Activated T-cell treated with anti-CD3 and anti-CD28 coated beads for 4 hours (primary cell): Measurements from ENCODE around the gene C2CD2.
"Not testable (repeated sequence)": the region's sequence is repeated elsewhere in the genome, so short reads cannot be mapped to it uniquely, and the experiment has no call there.

Source experiments
- DNase-seq: peaks from one replicate; pipeline ENCODE4 v3.0.0-alpha.2; 2020

The C2CD2 gene

DNA sequence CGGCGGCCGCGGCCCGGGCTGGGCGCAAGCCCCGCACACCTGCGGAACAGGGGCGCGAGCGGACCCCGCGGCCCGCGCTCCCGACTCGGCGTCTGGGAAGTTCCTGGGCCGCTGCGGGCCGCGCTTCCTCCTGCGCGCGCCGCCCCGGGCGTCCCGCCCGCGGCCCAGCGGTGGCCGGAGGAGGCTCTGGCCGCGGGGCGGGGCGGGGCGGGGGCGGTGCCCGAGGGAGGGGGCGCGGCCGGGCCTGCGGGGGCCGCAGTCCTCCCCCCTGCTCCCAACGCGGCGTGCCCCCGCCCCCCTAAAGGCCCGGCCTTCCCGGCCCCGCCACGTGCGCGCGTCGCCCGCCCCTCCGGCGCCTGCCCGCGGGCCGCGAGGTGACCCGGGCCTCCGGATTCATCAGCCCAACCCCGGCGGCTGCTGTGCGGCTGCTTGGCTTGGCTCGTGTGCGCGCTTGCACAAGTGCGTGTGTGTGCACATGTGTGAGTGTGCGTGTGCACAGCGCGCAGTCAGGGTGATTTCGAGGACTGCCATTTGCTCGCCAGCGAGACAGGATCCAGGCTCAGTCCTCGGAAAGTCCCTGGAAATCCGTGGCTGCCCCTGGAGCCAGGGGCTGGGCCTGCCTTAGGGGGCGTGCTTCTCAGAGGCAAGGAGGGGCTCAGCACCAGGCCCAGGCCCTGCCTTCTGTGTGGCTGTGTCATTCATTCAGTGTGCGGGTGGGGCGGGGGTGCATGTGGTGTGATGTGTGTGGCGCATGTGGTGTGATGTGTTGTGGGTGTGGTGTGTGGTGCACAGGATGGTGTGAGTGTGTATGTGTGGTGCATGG lies at the start of gene C2CD2:
C2CD2 (minus strand) TSS at position 188 of the 823 bp plus-strand sequence. CDS start 370 bp downstream, outside the sequence.
- peak; percentile 8 for DNase-seq

GRCh38 chr21:42003051-42003461 lies 49.2 kb upstream of the C2CD2 start:
- DNase-seq: peak; percentile 23

GRCh38 chr21:42002421-42002958 lies 48.7 kb upstream of the C2CD2 start:
- DNase-seq: peak; percentile 53

- no peak for DNase-seq
These were observed 48.0 kb upstream of the C2CD2 start for GRCh38 chr21:42001781-42002180.

- no peak for DNase-seq
These were observed 47.1 kb upstream of the C2CD2 start for GRCh38 chr21:42000908-42001307.

DNA sequence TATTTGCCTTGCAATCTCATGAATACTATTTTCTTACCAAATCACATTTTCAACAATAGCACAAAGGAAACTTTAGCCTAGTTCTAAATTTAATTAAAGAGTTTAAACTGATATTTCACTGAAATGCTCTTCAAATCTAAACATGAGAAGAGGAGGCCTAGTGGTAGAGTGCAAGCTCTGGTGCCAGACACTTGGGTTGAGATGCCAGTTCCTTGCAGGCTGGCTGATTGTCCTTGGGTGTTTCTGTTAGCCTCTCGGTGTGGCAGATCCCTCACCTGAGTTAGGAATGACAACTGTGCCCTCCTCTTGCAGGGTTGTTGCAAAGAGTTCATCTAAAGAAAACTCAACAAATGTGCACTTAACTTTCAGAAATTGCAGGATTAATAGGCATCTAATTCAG lies 43.8 kb upstream of the C2CD2 start:
- DNase-seq: no peak

DNA sequence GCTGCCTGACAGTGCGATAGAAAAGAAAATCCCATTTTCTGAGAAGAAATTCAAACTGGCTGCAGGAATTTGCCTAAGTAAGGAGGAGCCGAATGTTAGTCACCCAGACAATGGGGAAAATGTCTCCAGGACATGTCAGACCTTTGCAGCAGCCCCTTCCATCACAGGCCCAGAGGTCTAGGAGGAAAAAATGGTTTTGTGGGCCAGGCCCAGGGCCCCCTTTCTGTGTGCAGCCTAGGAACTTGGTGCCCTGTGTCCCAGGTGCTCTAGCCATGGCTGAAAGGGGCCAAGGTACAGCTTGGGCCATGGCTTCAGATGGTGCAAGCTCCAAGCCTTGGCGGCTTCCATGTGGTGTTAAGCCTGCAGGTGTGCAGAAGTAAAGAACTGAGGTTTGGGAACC lies 41.8 kb upstream of the C2CD2 start:
- no peak for DNase-seq

- DNase-seq: not testable (repeated sequence)
These were observed 40.8 kb upstream of the C2CD2 start for GRCh38 chr21:41994613-41995012.

DNA sequence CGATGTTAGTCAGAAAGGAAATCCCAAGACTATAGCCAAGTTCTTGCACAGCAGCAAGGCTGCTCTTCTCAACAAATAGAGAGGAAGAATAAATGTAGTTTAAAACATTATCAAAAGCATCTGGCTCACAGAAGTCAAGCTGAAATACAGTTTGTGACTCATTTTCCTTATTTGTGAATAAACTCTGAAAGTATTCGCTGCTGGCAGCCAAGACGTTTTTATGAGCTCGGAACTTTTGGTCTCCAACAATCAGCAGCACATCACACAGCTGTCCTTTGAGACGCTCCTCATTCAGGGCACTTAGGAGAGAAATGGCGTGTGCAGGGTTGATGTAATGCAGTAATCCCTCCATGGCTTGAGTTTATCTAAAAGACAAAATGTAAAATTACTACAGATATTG lies 39.9 kb upstream of the C2CD2 start:
- no peak for DNase-seq

DNA sequence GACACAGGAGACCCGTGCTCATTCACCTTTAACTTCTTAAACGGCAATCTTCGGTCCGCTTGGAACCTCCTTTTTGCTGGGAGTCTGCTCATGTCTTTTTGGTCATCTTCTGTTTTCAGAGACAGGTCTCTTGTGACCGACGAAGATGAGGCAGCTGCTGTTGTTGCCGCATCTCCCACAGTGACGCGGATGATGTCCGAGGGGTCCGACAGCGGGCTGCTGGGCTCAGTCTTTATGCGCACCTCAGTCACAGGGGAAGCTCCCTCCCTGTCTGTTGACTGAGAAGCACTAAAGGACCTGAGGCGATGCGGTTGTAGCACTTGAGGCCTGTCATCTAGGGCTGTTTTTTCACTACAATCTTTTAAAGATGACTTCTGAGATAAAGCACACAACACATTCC lies 38.8 kb upstream of the C2CD2 start:
- no peak for DNase-seq

DNA sequence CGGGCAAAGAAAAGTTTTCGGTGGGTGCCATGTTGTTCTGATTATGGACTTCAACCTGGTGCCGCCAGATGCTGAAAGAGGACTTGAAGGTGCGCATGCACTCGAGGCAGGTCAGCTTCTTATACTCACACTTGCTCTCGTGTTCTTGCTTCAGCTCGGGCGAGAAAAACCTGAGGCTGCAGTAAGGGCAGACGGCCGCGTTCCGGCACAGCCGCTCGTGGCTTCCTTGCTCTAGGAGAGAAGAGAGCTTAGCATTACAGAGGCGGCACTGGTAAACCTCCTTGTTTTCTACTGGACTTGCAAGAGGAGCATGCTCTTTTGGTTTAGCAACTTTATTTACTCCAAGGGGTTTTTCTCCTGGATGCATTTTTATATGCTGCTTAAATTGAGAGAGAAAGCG lies 37.8 kb upstream of the C2CD2 start:
- DNase-seq: no peak

DNA sequence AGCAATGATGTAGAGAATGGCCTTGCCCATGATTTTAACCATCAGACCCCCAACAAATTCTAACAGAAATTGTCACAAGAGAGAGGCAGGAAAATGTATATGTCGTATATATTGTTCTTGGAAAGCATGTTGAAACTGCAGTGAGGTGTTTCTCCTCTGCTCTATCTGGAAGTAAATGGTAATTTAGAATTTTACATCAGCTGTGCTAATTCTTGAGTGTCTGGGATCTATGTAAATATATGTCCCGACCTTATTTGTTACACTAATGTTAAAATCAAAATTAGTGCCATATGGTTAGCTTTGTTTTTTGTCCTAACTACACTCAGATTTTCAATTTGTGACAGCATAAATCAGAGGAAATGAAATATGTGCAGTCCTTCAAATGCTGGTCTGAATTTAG lies 35.9 kb upstream of the C2CD2 start:
- no peak for DNase-seq

DNA sequence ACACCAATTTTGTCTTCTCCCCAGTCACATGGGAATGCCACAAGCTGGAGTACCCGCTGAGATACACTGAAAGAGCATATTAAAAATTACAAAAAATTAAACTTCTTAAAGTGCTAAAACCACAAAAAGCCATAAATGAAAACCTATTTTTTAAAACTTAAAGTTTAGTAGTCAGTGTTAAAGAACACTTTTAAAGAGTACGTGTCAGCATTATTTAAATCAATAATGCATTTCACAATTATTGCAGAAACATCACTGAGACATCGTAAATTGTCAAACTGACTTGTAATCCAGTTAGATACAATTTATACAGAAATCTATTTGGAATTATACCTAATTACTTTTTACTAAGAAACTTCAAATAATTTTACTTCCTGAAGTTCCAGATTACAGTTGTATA lies 33.5 kb upstream of the C2CD2 start:
- no peak for DNase-seq

- no peak for DNase-seq
These were observed 32.0 kb upstream of the C2CD2 start for GRCh38 chr21:41985662-41986416.

- no peak for DNase-seq
These were observed 29.4 kb upstream of the C2CD2 start for GRCh38 chr21:41983229-41983628.

- DNase-seq: no peak
These were observed 26.7 kb upstream of the C2CD2 start for GRCh38 chr21:41980561-41980960.

DNA sequence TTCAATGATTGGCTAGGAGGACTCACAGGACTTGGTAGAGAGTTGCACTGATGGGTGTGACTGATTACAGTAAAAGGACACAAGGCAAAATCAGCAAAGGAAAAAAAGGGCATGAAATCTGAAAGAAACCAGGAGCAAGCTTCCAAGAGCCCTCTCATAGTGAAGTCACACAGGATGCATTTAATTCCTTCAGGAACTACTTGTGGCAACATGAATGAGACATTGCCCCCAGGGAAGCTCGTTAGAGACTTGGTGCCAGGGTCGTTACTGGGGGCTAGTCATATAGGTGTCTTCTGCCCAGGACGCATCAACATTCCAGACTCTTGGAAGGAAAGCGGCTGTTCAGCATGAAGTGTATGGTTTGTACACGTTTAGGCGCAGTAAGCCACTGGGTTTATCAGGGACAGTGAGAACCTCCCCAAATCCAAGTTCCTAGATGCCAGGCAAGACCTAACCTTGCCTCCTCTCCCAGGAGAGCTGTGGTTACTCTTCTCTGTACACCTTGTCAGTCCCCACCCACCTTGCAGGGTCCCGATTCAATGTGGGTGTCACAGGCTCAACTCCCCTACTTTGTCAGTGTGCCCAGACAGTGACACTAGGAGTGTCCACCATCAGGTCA lies 26.0 kb upstream of the C2CD2 start:
- no peak for DNase-seq

DNA sequence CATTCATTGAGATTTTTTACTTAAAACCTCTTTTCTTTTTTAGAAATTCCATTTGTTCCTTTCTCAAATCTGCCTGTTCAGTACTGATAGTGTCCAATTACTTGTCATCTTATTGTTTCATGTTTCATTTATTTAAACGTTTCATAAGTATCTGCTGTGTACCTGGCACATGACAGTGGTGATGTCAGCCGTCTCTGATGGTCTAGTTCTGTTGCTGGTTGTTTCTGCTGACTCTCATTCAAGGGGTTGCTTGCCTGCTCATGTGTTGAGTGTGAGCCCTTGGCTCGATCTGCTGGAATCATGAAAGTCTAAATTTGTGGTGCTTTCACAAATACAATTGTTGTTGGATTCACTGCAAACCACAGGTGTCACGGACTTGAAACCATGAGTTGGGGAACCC lies 25.5 kb upstream of the C2CD2 start:
- no peak for DNase-seq

DNA sequence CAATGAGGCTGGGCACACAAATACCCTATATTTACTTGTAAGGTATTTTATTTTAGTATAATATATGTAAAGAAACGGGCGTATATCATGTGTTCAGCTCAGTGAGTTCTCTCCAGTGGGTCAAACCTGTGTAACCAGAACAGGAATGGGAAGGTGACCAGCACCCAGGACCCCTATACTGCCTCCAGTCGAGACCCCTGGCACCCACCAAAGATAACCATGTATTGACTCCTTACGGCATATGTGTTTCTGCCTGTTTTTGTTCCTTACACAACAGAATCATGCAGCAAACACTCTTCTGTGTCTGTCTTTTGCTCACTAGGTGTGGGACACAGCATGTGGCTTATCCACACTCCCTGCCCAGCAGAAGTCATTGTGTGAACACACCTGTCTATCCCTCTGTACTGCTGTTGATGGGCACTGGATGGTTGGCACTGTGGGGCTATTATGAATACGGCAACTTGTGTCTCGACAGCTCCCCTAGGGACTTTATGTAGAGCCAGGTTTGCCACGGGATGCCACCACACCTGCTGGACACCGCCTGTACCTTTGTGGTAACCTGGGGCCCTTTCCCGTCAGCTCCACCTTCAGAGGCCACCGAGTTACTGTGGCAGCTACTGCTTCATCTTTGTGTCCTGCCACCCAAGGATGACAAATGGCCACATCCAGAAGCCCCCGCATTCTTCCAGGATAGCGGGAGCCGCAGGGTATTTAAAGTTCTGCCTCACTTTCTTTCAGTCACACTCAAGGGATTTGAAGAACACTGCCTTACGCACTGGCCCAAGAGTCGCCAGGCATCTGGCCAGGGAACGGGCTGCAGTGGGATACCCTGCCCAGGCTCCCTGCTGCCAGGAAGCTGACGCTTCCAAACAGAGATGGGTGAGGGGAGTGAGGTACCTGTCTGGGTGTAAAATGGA lies 23.5 kb upstream of the C2CD2 start:
- no peak for DNase-seq

DNA sequence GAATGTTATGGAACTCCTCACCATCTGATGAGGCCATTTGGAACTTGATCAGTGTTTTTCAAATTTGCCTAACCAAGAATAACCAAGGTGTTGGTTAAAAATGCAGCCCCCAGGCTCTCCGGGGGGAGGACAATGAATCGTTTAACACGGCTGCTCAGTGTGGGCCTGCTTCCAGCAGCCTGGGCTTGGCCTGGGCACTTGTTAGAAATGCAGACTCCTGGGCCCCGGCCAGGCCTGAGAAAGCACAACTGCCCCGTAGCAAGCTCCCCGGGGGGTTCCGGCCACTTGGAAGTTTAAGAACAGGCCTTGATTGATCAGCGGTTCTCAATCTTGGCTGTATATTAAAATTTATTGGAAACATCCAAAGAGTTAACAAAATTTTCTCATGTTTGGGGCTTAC lies 22.8 kb upstream of the C2CD2 start:
- no peak for DNase-seq

GRCh38 chr21:41975391-41976272 lies 21.8 kb upstream of the C2CD2 start:
- no peak for DNase-seq

DNA sequence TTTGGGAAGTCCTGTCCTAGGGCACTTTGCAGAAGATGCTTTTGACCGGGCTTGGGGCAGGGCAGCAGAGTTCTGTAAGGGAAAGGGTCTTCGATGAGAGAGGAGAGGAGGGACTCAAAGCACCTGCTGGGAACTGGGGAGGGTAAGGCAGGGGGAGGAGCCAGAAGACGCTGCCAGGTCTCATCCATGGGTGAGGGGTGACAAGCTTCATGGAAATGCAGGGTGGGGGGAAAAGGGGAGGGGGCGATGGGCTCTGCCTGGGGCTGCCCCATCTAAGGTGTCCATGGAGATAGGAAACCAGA lies 20.9 kb upstream of the C2CD2 start:
- no peak for DNase-seq
